ENCODE results near the gene PHF2. TPM values are rescaled to one million over a fixed set of nuclear protein-coding genes. Genes with fewer than 3 reads are reported as not detected.
A peak's percentile ranks its signal among the peaks of the same experiment; 100 is the strongest.
"Not testable (repeated sequence)": the region's sequence is repeated elsewhere in the genome, so short reads cannot be mapped to it uniquely, and the experiment has no call there.

PHF2 gene
- total RNA-seq, 1 donor from 2014 or later: 27.7 TPM

- no peaks in the 10 kb centered on the region for H3K4me1 ChIP-seq
- peaks cover 0 to 32% of the 10 kb centered on the region in 2 donors for H3K36me3 ChIP-seq
- intact Hi-C loops (cut with DNase I): no loop called here
- no peak overlapping the region for H3K27ac ChIP-seq
- DNase-seq (ENCODE audit: extremely low spot score in 2 of 2): peak in 1 of 2 donors; percentile 81
- TF ChIP-seq CTCF (IDR thresholded peaks at IDR 0.05): no peak
- TF ChIP-seq POLR2A (IDR thresholded peaks at IDR 0.05): no peak
- no peak for TF ChIP-seq POLR2AphosphoS5 (IDR thresholded peaks at IDR 0.05; ENCODE audit: insufficient read depth in 1 of 2, low read depth in 1 of 2)
- H3K27me3 ChIP-seq: no peaks in the 10 kb centered on the region
- no peak overlapping the region for H3K4me3 ChIP-seq
- no peaks in the 10 kb centered on the region for H3K9me3 ChIP-seq
These were observed 94.0 kb downstream of the PHF2 start for GRCh38 chr9:93670208-93671019.

- H3K27ac ChIP-seq: no peak overlapping the region
- no peak for TF ChIP-seq POLR2AphosphoS5 (IDR thresholded peaks at IDR 0.05; ENCODE audit: insufficient read depth in 1 of 2, low read depth in 1 of 2)
- TF ChIP-seq CTCF (IDR thresholded peaks at IDR 0.05): no peak
- TF ChIP-seq POLR2A (IDR thresholded peaks at IDR 0.05): no peak
- DNase-seq (ENCODE audit: extremely low spot score in 2 of 2): peak in 1 of 2 donors; percentile 65
- peaks cover 0 to 28% of the 10 kb centered on the region in 2 donors for H3K36me3 ChIP-seq
- no peaks in the 10 kb centered on the region for H3K4me1 ChIP-seq
- no peak overlapping the region for H3K4me3 ChIP-seq
- H3K27me3 ChIP-seq: no peaks in the 10 kb centered on the region
- intact Hi-C loops (cut with DNase I): no loop called here
- H3K9me3 ChIP-seq: no peaks in the 10 kb centered on the region
These were observed 94.6 kb downstream of the PHF2 start for GRCh38 chr9:93671020-93671338.

- DNase-seq (ENCODE audit: extremely low spot score in 2 of 2); H3K27ac ChIP-seq; intact Hi-C loops (cut with DNase I); H3K4me3 ChIP-seq; H3K9me3 ChIP-seq; H3K4me1 ChIP-seq; H3K27me3 ChIP-seq: not testable (repeated sequence)
- peaks cover 0 to 34% of the 10 kb centered on the region in 2 donors for H3K36me3 ChIP-seq
These were observed 96.1 kb downstream of the PHF2 start for GRCh38 chr9:93672330-93673020.

GRCh38 chr9:93673021-93673838, 96.8 kb downstream of the PHF2 start:
- Histone ChIP-seq H3K4me3 (no peak overlapping the region), H3K27ac (no peak overlapping the region), H3K27me3 (no peaks in the 10 kb centered on the region), H3K36me3 (peaks cover 0 to 41% of the 10 kb centered on the region in 2 donors), H3K9me3 (no peaks in the 10 kb centered on the region), H3K4me1 (no peaks in the 10 kb centered on the region)
- no peak for TF ChIP-seq CTCF (IDR thresholded peaks at IDR 0.05)
- no peak for TF ChIP-seq POLR2A (IDR thresholded peaks at IDR 0.05)
- no peak for TF ChIP-seq POLR2AphosphoS5 (IDR thresholded peaks at IDR 0.05; ENCODE audit: insufficient read depth in 1 of 2, low read depth in 1 of 2)
- intact Hi-C loops (cut with DNase I): no loop called here
- DNase-seq (ENCODE audit: extremely low spot score in 2 of 2): no peak

GRCh38 chr9:93673839-93674334, 97.5 kb downstream of the PHF2 start:
- H3K27ac ChIP-seq: no peak overlapping the region
- no peak for TF ChIP-seq POLR2AphosphoS5 (IDR thresholded peaks at IDR 0.05; ENCODE audit: insufficient read depth in 1 of 2, low read depth in 1 of 2)
- no peak for TF ChIP-seq POLR2A (IDR thresholded peaks at IDR 0.05)
- no peak for TF ChIP-seq CTCF (IDR thresholded peaks at IDR 0.05)
- H3K36me3 ChIP-seq: peaks cover 0 to 44% of the 10 kb centered on the region in 2 donors
- no peak for DNase-seq (ENCODE audit: extremely low spot score in 2 of 2)
- intact Hi-C loops (cut with DNase I): no loop called here
- H3K27me3 ChIP-seq: no peaks in the 10 kb centered on the region
- no peaks in the 10 kb centered on the region for H3K4me1 ChIP-seq
- H3K9me3 ChIP-seq: no peaks in the 10 kb centered on the region
- no peak overlapping the region for H3K4me3 ChIP-seq

All from vagina (tissue), 2 donors.